GM18867 (cell line): ENCODE results near the gene RAB27A.
"Not testable (repeated sequence)": the region's sequence is repeated elsewhere in the genome, so short reads cannot be mapped to it uniquely, and the experiment has no call there.

Experiments
- ATAC-seq: cut with Tn5 transposase; IDR thresholded peaks from one replicate; pipeline ENCODE4 v1.9.1; 2021; ENCODE audit warnings: mild to moderate bottlenecking, moderate library complexity; ENCODE audit not compliant: unreplicated experiment

Gene RAB27A

GRCh38 chr15:55282284-55282833, 7.3 kb downstream of the RAB27A start:
- no peak for ATAC-seq

GRCh38 chr15:55281517-55282228, 7.9 kb downstream of the RAB27A start:
- no peak for ATAC-seq

GRCh38 chr15:55280589-55280988, 9.0 kb downstream of the RAB27A start:
- not testable (repeated sequence) for ATAC-seq

- ATAC-seq: peak; percentile 88
These were observed 9.8 kb downstream of the RAB27A start for GRCh38 chr15:55279746-55280351.

- no peak for ATAC-seq
These were observed 10.4 kb downstream of the RAB27A start for GRCh38 chr15:55279100-55279745.

- no peak for ATAC-seq
These were observed 11.9 kb downstream of the RAB27A start for GRCh38 chr15:55277715-55278114.

- peak; percentile 56 for ATAC-seq
These were observed 12.5 kb downstream of the RAB27A start for GRCh38 chr15:55277116-55277564.

- ATAC-seq: no peak
These were observed 13.3 kb downstream of the RAB27A start for GRCh38 chr15:55276324-55276723.

- ATAC-seq: no peak
These were observed 19.3 kb downstream of the RAB27A start for GRCh38 chr15:55270291-55270690.

- ATAC-seq: no peak
These were observed 21.4 kb downstream of the RAB27A start for GRCh38 chr15:55268176-55268695.

GRCh38 chr15:55267401-55268175, 22.0 kb downstream of the RAB27A start:
- ATAC-seq: no peak

GRCh38 chr15:55266547-55266946, 23.1 kb downstream of the RAB27A start:
- ATAC-seq: no peak

GRCh38 chr15:55260562-55261131, 29.0 kb downstream of the RAB27A start:
- no peak for ATAC-seq

- ATAC-seq: no peak
These were observed 31.7 kb downstream of the RAB27A start for GRCh38 chr15:55257938-55258337.

GRCh38 chr15:55257012-55257670, 32.5 kb downstream of the RAB27A start:
- ATAC-seq: no peak

- peak; percentile 9 for ATAC-seq
These were observed 33.2 kb downstream of the RAB27A start for GRCh38 chr15:55256281-55257011.

- ATAC-seq: peak; percentile 72
These were observed 33.9 kb downstream of the RAB27A start for GRCh38 chr15:55255714-55256113.

- peak; percentile 58 for ATAC-seq
These were observed 34.5 kb downstream of the RAB27A start for GRCh38 chr15:55254916-55255679.
